ENCODE results near the gene PGBD4. TPM values are rescaled to one million over a fixed set of nuclear protein-coding genes. Genes with fewer than 3 reads are reported as not detected.
"Not testable (repeated sequence)": the region's sequence is repeated elsewhere in the genome, so short reads cannot be mapped to it uniquely, and the experiment has no call there.

Gene PGBD4
- total RNA-seq, 1 experiment from 2014 or later, result 2.5 TPM

- DNase-seq (ENCODE audit: low read depth), result no peak
Observed at GRCh38 chr15:34114215-34114614, 12.3 kb downstream of the PGBD4 start.

- no peak for DNase-seq (ENCODE audit: low read depth)
Observed at GRCh38 chr15:34114739-34115138, 12.9 kb downstream of the PGBD4 start.

- DNase-seq (ENCODE audit: low read depth), result no peak
Observed at GRCh38 chr15:34116620-34117019, 14.7 kb downstream of the PGBD4 start.

GRCh38 chr15:34119291-34119690 lies 17.4 kb downstream of the PGBD4 start:
- DNase-seq (ENCODE audit: low read depth), result peak; percentile 64

- DNase-seq (ENCODE audit: low read depth), result not testable (repeated sequence)
Observed at GRCh38 chr15:34120420-34120819, 18.5 kb downstream of the PGBD4 start.

- DNase-seq (ENCODE audit: low read depth), result not testable (repeated sequence)
Observed at GRCh38 chr15:34121786-34122185, 19.9 kb downstream of the PGBD4 start.

- DNase-seq (ENCODE audit: low read depth), result peak; percentile 85
Observed at GRCh38 chr15:34122771-34123183, 20.9 kb downstream of the PGBD4 start.

- no peak for DNase-seq (ENCODE audit: low read depth)
Observed at GRCh38 chr15:34124651-34125050, 22.8 kb downstream of the PGBD4 start.

- no peak for DNase-seq (ENCODE audit: low read depth)
Observed at GRCh38 chr15:34125945-34126344, 24.1 kb downstream of the PGBD4 start.

- DNase-seq (ENCODE audit: low read depth), result no peak
Observed at GRCh38 chr15:34126522-34126921, 24.6 kb downstream of the PGBD4 start.

- DNase-seq (ENCODE audit: low read depth), result no peak
Observed at GRCh38 chr15:34128898-34129297, 27.0 kb downstream of the PGBD4 start.

- no peak for DNase-seq (ENCODE audit: low read depth)
Observed at GRCh38 chr15:34132881-34133280, 31.0 kb downstream of the PGBD4 start.

GRCh38 chr15:34133511-34133910 lies 31.6 kb downstream of the PGBD4 start:
- DNase-seq (ENCODE audit: low read depth), result no peak

GRCh38 chr15:34147371-34148140 lies 45.7 kb downstream of the PGBD4 start:
- no peak for DNase-seq (ENCODE audit: low read depth)

- peak; percentile 28 for DNase-seq (ENCODE audit: low read depth)
Observed at GRCh38 chr15:34154725-34155204, 52.9 kb downstream of the PGBD4 start.

- DNase-seq (ENCODE audit: low read depth), result no peak
Observed at GRCh38 chr15:34155859-34156258, 54.0 kb downstream of the PGBD4 start.

Other genes with a start within 250 kb of the PGBD4 start
- gene CHRM5, start 133.6 kb upstream of the PGBD4 start, total RNA-seq (2014; rRNA removed; shearing (Covaris generic)), result not detected in 2 replicates
- 21.5 and 28.0 TPM in 2 replicates for gene AVEN, start 62.9 kb upstream of the PGBD4 start, total RNA-seq (2014; rRNA removed; shearing (Covaris generic))
- 55.7 and 68.5 TPM in 2 replicates for gene EMC7, start 221 bp upstream of the PGBD4 start, total RNA-seq (2014; rRNA removed; shearing (Covaris generic))
- gene KATNBL1, start 108.0 kb downstream of the PGBD4 start, total RNA-seq (2014; rRNA removed; shearing (Covaris generic)), result 49.4 and 57.8 TPM in 2 replicates
- gene EMC4, start 122.9 kb downstream of the PGBD4 start, total RNA-seq (2014; rRNA removed; shearing (Covaris generic)), result 238 and 265 TPM in 2 replicates
- gene SLC12A6, start 235.7 kb downstream of the PGBD4 start, total RNA-seq (2014; rRNA removed; shearing (Covaris generic)), result 5.5 TPM in 2 replicates
- 411 and 530 TPM in 2 replicates for gene NOP10, start 241.1 kb downstream of the PGBD4 start, total RNA-seq (2014; rRNA removed; shearing (Covaris generic))
- under 0.01 TPM in 1 of 2 replicates, not detected in the other for gene NUTM1, start 241.2 kb downstream of the PGBD4 start, total RNA-seq (2014; rRNA removed; shearing (Covaris generic))